GM12874 (cell line): ENCODE results near the gene MAP6D1.

Experiments
- CTCF ChIP-seq: IDR thresholded peaks from 2 replicates; pipeline ENCODE4 v1.5.1; 2011; ENCODE audit warnings: low read depth, mild to moderate bottlenecking, control low read depth, low read length, moderate library complexity; ENCODE audit not compliant: insufficient read depth

The MAP6D1 gene

GRCh38 chr3:183854318-183855035, 29.1 kb upstream of the MAP6D1 start:
- TF ChIP-seq CTCF: no peak

GRCh38 chr3:183845608-183846288, 20.4 kb upstream of the MAP6D1 start:
- no peak for TF ChIP-seq CTCF

DNA sequence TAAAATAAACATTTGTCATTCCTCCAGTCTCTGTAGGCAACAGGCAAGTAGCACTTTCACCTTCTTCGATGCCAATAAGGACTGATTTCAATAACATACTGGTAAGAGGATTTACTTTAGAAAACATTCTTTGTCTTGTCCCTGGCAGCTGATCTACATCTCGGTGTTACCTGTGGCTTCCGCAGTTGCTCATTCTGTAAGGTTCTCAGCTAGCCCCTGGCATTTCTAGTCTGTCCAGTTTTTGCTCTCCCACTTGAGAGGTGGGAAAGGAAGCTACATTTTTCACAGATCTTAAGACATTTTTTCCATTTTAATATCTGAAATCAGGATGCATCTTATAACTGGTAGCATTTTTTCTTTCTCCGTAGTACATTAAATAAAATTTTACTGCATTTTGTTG, 19.7 kb upstream of the MAP6D1 start:
- TF ChIP-seq CTCF: no peak

GRCh38 chr3:183844606-183845005, 19.2 kb upstream of the MAP6D1 start:
- no peak for TF ChIP-seq CTCF

- no peak for TF ChIP-seq CTCF
Measured at GRCh38 chr3:183839751-183840150, 14.4 kb upstream of the MAP6D1 start.

DNA sequence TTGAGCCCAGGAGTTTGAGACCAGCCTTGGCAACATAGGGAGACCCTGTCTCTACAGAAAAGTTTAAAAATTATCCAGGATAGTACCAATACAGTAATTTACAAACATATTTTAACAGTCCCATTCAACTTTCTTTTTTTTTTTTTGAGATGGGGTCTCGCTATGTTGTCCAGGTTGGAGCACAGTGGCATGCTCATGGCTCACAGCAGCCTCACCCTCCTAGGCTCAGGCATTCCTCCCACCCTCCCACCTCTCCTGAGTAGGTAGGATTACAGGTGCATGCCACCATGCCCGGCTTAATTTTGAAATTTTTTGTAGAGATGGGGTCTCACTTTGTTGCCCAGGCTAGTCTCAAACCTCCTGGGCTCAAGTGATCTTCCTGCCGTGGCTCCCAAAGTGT, 12.5 kb upstream of the MAP6D1 start:
- TF ChIP-seq CTCF: no peak

GRCh38 chr3:183837390-183837789, 12.0 kb upstream of the MAP6D1 start:
- TF ChIP-seq CTCF: no peak
